Measurements from ENCODE around the gene UQCC2.

UQCC2 gene

DNA sequence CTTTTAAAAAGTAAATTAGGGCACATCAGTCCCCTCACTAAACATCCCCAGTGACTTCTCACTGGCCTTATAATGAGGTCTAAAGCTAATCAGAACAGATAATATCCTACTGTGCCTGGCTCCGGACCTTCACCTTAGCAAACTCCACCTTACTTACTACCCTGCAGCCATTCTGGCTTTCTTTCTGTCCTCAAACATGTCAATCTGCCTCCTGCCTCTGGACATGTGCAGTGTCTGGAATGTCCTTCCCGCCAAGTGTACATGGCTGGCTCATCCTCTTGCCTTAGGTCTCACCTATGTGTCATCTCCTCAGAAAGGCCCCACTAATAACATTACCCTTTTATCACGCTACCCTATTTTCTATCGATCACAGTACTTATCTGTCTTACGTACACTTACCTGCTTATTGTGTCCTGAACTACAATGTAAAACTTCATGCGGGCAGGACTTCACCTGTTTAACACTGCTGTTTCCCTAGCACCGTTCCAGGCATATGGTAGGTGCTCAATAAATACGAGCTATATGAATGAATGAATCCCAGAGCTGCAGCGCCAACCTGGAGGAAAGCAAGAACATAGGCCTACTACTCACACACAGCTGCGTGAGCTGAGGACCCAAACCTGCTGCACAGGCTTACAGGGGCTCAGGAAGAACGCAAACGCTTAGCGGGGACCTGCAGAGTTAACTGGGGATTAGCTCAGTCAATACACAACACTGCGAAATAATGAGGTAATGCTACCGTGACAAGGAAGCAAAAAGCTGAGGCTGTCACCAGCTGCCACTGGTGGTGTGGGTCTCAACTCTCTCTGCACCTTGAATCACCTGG lies 991 bp downstream of the UQCC2 start:
- Histone ChIP-seq H3K27ac (peak overlapping the region in 17 of 21 experiments; percentile 89 to 98 (median 95)), H3K4me3 (peak overlapping the region; percentile 51 to 86 (median 71))

DNA sequence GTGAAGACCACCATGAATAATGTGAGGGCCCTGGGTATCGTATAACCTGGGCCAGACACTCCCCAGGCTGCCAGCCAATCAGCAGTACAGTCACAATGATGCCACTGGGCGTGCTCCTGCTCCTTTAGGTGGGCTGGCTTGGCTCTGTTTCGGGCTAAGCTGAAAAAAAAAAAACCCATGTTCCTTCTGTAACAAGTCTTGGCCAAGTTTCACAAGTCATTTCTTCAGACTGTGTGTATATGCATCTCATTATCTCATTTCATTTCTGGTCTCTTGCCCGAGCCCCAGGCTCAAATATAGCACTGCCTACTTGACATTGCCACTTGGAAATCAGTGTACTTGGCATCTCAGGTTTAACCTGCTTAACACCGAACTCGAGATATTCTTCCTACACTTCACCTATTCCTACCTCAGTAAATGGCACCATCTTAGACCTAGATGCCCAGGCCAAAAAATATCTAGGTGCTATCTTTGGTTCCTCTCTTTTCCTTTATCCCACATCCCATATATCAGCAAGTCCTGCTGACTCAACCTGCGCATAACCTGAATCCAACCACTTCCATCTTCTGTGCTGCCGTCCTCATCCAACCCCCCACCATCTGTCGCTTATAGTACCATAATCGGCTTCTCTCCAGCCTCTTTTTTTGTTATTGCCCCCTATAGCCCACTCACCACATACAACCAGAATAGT lies 1.8 kb downstream of the UQCC2 start:
- Histone ChIP-seq H3K27ac (peak overlapping the region in 4 of 21 experiments; percentile 0 to 94 (median 18)), H3K4me3 (no peak overlapping the region)

- Histone ChIP-seq H3K4me3 (no peak overlapping the region), H3K27ac (no peak overlapping the region)
Measured at GRCh38 chr6:33708516-33709204, 2.8 kb downstream of the UQCC2 start.

DNA sequence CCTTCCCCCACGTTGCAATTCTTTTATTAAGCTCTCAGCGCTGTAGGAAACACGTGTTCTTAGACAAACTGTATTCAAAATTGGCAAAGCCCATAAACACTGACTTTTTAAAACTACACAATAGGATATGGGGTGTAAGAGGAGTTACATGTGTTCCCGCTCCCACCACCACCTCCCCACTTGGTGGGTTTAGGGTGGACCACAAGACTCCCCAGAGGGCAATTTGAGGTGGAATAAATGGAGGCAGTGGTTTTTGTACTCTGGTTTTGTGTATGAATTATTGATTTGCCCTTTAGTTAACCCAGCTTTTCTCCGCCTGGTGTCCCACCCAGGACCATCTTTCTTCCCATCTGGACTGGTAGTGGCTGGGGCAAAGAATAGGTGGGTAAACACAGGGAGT lies 3.7 kb downstream of the UQCC2 start:
- H3K27ac ChIP-seq = no peak overlapping the region

GRCh38 chr6:33705955-33706725 lies 5.4 kb downstream of the UQCC2 start:
- H3K27ac ChIP-seq = no peak overlapping the region
- H3K4me3 ChIP-seq = no peak overlapping the region

More for the DNA sequence above, 3.7 kb downstream of the UQCC2 start:
- no peak overlapping the region for H3K4me3 ChIP-seq

DNA sequence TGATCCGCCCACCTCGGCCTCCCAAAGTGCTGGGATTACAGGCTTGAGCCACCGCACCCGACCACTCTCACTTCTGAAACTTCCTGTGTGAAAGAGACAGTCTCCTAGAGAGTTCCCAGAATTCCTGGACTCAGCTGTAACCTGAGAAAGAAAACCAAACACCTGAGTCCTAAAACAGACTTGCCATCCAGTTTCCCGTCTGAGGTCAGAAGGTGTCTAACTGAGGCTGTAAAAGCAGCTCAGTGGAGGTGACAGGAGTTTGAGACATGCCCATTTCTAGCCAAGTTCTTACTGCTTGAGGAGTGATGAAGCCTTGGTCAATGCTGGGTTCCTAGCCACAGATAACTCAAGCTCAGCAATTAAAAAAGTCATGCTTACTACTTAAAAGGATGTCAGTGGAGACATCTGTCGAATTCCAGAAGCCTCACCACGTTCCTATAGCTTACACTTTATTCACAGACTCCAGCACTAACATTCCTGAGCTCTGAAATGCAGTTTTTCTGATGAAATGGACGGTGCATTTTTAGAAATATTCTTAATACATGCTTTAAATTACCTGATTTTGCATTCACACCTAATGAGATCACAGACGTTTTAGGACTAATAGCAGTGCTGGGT lies 6.1 kb downstream of the UQCC2 start:
- Histone ChIP-seq H3K27ac (no peak overlapping the region), H3K4me3 (no peak overlapping the region)

- no peak overlapping the region for H3K27ac ChIP-seq
- no peak overlapping the region for H3K4me3 ChIP-seq
Measured at GRCh38 chr6:33704215-33705066, 7.1 kb downstream of the UQCC2 start.

DNA sequence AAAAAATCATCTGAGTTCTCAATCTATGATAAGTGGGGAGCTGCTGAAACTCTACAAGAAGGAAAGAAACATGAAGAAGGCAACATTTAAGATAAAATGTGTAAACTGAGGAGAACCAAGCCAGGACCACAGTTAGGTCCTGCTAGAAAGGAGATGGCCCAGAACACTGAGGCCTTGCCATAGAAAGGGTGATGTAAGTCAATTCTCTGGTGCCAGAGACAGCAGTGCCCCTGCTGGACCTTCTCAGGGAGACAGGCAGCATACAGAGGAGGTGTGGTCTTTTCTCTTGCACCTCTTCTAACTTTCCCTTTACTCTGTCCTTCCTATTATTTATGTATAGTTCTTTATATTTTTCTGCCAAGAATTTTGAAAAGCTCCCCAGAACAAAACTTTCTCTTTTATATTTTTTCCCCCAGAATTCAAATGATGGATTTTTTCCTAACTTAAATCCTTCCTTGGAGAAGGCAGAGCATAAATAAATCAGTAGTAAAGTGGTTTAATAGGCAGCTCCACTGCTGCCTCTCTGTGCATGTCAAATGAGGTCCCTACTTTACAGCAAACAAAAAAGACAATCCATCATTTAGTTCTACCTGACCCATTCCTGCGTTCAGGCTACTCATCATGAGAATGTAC lies 9.0 kb downstream of the UQCC2 start:
- peak overlapping the region in 2 of 21 experiments; percentile 12 to 34 for H3K27ac ChIP-seq

GRCh38 chr6:33700391-33701050 lies 11.0 kb downstream of the UQCC2 start:
- no peak overlapping the region for H3K4me3 ChIP-seq
- H3K27ac ChIP-seq = peak overlapping the region in 13 of 21 experiments; percentile 5 to 86 (median 22)

More for the DNA sequence above, 9.0 kb downstream of the UQCC2 start:
- no peak overlapping the region for H3K4me3 ChIP-seq

- H3K27ac ChIP-seq = peak overlapping the region in 15 of 21 experiments; percentile 6 to 86 (median 45)
- H3K4me3 ChIP-seq = no peak overlapping the region
Measured at GRCh38 chr6:33699739-33700138, 11.8 kb downstream of the UQCC2 start.

DNA sequence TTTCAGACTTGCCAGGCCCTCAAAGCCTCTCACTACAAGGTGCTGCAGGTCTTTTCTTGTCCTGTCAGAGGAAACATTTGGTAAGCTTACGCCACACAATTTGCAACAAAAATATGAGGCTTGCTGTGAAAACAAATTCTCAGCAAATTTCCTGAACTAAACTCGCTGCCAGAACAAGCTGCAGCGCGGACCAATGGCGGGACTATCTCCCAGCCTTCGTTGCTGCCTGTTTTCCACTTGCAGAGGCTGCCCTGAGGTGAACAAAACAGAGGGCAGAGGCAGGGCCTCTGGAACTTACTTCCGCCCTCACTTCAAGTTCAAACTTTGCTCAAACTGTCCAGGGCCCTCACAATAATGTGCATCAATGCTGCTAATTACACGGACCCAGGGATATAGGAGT lies 12.4 kb downstream of the UQCC2 start:
- no peak overlapping the region for H3K4me3 ChIP-seq
- peak overlapping the region in 17 of 21 experiments; percentile 15 to 86 (median 43) for H3K27ac ChIP-seq

GRCh38 chr6:33698494-33698893 lies 13.0 kb downstream of the UQCC2 start:
- H3K27ac ChIP-seq = peak overlapping the region in 16 of 21 experiments; percentile 9 to 86 (median 39)
- H3K4me3 ChIP-seq = no peak overlapping the region

DNA sequence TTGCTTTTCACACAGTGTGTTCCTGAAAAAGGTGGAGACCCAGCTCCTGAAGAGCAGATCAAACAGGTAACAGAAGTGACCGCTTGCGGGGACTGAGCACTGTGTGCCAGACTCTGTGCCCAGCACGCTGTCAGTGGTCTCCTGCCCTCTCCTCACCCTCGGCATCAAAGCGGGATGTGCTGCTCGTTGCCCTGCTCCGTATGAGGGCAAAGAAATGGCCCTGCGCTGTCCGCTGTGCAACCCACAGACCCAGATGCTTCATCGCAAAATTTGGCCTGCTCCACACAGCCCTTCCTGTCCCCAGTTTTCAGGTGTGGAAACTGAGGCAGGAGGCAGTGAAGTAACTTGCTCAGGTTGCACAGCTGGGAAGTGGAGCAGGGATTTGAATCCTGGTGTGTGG lies 13.7 kb downstream of the UQCC2 start:
- Histone ChIP-seq H3K4me3 (no peak overlapping the region), H3K27ac (peak overlapping the region in 8 of 21 experiments; percentile 10 to 91 (median 73))

GRCh38 chr6:33696548-33697518 lies 14.7 kb downstream of the UQCC2 start:
- Histone ChIP-seq H3K27ac (peak overlapping the region in 17 of 21 experiments; percentile 30 to 91 (median 55)), H3K4me3 (no peak overlapping the region)

- peak overlapping the region in 17 of 21 experiments; percentile 23 to 91 (median 73) for H3K27ac ChIP-seq
- H3K4me3 ChIP-seq = no peak overlapping the region
Measured at GRCh38 chr6:33696076-33696475, 15.4 kb downstream of the UQCC2 start.

DNA sequence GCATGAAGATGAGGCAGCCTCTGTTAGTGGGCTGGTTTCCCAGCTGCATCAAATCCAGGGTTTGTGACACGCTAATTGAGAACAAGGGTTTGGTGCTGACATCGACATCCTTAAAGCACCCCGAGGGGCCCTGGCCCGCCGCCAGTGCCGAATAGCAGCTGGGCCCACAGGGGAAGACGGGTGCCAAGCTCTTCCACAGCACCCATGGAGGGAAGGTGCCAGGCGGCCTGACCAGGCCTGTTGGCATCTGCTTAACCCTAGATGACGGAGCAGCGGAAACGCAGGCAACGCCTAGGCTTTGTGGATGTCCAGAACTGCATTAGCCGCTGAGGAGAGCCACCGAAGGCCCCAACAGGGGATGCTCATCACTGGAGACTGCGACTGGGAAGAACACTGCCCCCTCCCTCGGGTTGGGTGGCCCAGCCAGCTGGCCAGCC lies 16.0 kb downstream of the UQCC2 start:
- Histone ChIP-seq H3K4me3 (no peak overlapping the region), H3K27ac (peak overlapping the region in 18 of 21 experiments; percentile 26 to 91 (median 75))

All from skin epidermis (tissue), 12 donors.